Stimulated activated CD8-positive, alpha-beta memory T cell treated with anti-CD3 and anti-CD28 coated beads, Interleukin-7, amount 100 ng/mL, for 4 hours (primary cell): ENCODE data around the gene MTA2.
"Not testable (repeated sequence)": the region's sequence is repeated elsewhere in the genome, so short reads cannot be mapped to it uniquely, and the experiment has no call there.

Source experiments
- DNase-seq, 2 donors: peaks; one replicate each; pipeline ENCODE4 v3.0.0-alpha.2; 2020; ENCODE audit warnings: low read depth in 2 of 2

Gene MTA2

GRCh38 chr11:62601372-62602140 lies at the start of gene MTA2:
Gene MTA2, minus strand, starts transcription at chr11:62601865. Its CDS starts 415 bp downstream, at chr11:62601450.
- DNase-seq, result peak; percentile 98

GRCh38 chr11:62650283-62650682 lies 48.6 kb upstream of the MTA2 start:
- not testable (repeated sequence) for DNase-seq

GRCh38 chr11:62649486-62649885 lies 47.8 kb upstream of the MTA2 start:
- DNase-seq, result no peak

GRCh38 chr11:62648967-62649364 lies 47.3 kb upstream of the MTA2 start:
- DNase-seq, result no peak

- no peak for DNase-seq
These were observed 46.7 kb upstream of the MTA2 start for GRCh38 chr11:62648185-62648966.

GRCh38 chr11:62647609-62648005 lies 45.9 kb upstream of the MTA2 start:
- no peak for DNase-seq

GRCh38 chr11:62646825-62647608 lies 45.4 kb upstream of the MTA2 start:
- DNase-seq, result no peak

GRCh38 chr11:62645946-62646824 lies 44.5 kb upstream of the MTA2 start, which contains the start of gene GANAB:
Gene GANAB, minus strand, starts transcription at chr11:62646613. Its CDS starts 14 bp downstream, at chr11:62646599.
- peak; percentile 99 for DNase-seq

GRCh38 chr11:62645671-62645945 lies 43.9 kb upstream of the MTA2 start:
- DNase-seq, result no peak

- no peak for DNase-seq
These were observed 42.6 kb upstream of the MTA2 start for GRCh38 chr11:62644220-62644619.

- DNase-seq, result no peak
These were observed 30.8 kb upstream of the MTA2 start for GRCh38 chr11:62632492-62632891.

- no peak for DNase-seq
These were observed 26.0 kb upstream of the MTA2 start for GRCh38 chr11:62627713-62628112.

- DNase-seq, result no peak
These were observed 20.9 kb upstream of the MTA2 start for GRCh38 chr11:62622476-62623089.

- peak; percentile 97 for DNase-seq
These were observed 20.2 kb upstream of the MTA2 start, which contains the start of gene B3GAT3 for GRCh38 chr11:62621567-62622470. Gene B3GAT3, minus strand, starts transcription at chr11:62621986. Its CDS starts 39 bp downstream, at chr11:62621947.

- DNase-seq, result no peak
These were observed 19.4 kb upstream of the MTA2 start for GRCh38 chr11:62621027-62621566.

GRCh38 chr11:62616957-62617356 lies 15.3 kb upstream of the MTA2 start:
- not testable (repeated sequence) for DNase-seq

- no peak for DNase-seq
These were observed 13.9 kb upstream of the MTA2 start for GRCh38 chr11:62615521-62615920.

- DNase-seq, result peak in 1 of 2 donors; percentile 39
These were observed 12.6 kb upstream of the MTA2 start for GRCh38 chr11:62614275-62614674.

- no peak for DNase-seq
These were observed 11.7 kb upstream of the MTA2 start for GRCh38 chr11:62613291-62613778.
